Measurements from ENCODE around the gene LPP.

The LPP gene

GRCh38 chr3:188248036-188248561 is 94.1 kb downstream of the LPP start:
- DNase-seq (ENCODE audit: low read depth), result no peak

DNA sequence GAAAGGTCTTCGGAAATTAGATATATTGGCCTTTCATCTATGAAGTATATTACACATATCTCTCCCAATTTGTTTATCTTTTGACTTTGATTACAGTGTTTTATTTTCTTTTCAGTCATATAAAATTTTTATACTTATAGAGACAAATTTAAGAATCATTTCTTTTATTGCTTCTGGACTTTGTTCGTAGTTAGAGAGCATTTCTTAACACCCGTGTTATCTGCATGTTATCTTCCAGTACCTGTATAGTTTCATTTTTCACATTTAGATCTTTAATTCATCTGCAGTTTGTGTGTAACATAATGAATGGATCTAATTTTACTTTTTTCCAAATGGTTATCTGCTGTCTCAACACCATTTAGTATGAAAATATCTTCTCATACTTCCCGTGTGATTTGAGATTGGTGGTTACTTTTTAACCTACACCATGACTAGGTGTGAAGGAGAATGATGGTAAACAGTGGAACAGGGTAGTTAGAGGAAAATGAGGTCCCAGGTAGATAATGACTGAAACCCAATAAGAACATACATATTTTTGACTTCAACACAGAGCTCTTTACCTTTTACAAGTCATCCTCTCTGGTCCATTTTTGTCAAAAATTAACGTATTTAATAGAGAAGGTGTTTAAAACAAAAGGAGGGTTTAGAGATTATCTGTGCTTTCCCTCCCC is 99.3 kb downstream of the LPP start:
- DNase-seq (ENCODE audit: low read depth), result no peak

GRCh38 chr3:188253800-188254452 is 100.0 kb downstream of the LPP start:
- DNase-seq (ENCODE audit: low read depth), result no peak

DNA sequence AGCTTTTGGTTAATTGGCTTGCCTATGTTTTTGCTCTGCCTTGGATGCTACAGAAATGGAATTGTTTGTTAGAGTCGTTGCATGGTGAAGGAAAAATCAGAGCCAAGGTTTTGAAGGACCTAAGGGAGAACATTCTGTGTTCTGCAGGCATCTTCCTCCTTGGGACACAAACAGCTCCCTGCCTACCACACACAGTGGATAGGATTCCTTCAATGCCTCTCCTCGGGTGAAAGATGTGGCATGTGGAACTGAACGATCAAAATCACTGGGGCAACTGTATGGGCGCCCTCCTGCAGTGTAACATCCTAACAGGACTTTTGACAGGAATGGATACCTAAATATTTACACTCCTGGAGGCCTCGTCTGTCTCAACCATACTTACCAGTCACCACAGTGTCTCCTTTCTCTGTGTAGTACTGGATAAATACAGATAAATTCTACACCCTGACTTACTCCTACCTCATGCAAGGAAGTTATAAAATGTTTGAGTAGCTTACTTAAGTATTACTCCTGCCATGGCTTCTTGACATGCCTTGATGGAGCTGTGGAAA is 100.6 kb downstream of the LPP start:
- DNase-seq (ENCODE audit: low read depth), result no peak

GRCh38 chr3:188255190-188255589 is 101.2 kb downstream of the LPP start:
- no peak for DNase-seq (ENCODE audit: low read depth)

GRCh38 chr3:188256758-188257157 is 102.8 kb downstream of the LPP start:
- no peak for DNase-seq (ENCODE audit: low read depth)

DNA sequence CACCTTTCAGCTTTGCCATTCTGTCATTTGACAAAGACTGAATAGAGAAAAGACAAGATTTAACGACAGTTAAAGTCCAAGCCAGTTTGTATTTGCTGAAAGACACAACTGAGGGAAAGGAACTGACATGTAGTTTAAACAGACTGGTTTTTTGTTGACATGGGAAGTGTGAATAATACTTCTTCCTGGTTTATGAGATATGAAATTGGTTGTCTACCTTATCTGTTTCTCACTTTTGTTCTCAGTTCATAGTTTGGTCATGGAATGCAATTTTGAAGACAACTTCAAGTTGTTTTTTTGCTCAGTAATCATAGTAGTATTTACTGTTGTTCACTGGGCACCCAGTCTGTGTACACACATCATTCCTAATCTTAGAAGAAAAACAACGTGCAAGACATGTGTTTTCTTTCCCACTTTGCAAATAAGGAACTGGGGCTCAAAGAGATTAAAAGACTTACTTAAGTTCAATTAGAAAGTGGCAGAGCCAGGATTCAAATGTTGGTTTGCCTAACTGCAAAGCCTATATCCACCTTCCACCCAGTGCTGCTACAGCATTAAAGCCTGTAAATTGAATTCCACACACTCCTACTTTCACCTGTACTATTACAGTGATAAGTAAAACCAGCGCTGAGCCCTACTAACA is 103.5 kb downstream of the LPP start:
- DNase-seq (ENCODE audit: low read depth), result no peak

DNA sequence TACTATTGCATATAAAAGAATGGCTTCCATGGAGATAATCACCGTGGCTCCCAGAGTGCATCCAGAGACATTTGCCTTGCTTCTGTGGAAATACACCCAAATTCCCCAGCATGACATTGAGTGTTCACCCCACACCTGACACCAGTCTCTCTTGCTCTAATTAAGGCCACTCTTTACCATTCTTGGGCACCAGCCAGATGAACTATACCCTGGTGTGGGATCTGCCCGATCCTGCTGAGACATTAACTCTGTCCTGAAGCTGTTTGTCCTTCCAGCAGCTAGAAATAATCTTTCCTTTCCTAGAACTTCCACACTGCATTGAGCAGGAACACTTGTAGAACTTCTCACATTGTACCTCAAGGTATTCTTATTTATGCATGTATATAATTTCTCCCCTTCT is 105.2 kb downstream of the LPP start:
- DNase-seq (ENCODE audit: low read depth), result no peak

- no peak for DNase-seq (ENCODE audit: low read depth)
Measured at GRCh38 chr3:188259596-188259995, 105.6 kb downstream of the LPP start.

DNA sequence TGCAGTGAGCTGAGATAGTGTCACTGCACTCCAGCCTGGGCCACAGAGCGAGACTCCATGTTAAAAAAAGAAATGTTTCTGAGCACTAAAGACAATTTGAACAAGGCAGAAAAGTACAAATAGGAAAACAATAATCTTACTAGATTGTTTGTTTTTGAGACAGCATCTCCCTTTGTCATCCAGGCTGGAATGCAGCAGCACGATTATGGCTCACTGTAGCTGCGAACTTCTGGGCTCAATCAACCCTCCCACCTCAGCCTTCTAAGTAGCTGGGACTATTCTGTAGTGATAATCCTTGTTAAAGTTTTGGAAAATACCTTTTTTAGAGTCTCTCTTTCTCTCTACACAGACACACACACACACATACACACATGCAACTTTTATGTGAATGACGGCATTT is 107.1 kb downstream of the LPP start:
- DNase-seq (ENCODE audit: low read depth), result no peak

DNA sequence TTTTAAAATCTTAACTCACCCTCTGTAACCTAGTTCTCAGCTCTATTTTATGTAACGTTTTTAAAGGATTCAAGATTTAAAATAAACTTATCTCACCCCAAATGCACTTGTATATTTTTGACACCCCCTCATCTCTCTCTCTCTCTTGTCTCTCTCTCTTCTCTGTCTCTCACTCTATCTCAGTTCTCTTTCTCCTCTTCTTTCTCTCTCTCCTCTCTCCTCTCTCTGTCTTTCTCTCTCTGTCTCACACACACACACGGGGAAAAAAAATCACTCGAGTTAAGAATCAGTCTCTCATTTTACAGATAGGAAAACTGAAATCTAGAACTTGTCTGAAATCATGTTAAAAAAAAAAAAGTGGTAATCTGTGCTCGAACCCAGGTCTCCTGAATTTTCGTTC is 108.5 kb downstream of the LPP start:
- no peak for DNase-seq (ENCODE audit: low read depth)

DNA sequence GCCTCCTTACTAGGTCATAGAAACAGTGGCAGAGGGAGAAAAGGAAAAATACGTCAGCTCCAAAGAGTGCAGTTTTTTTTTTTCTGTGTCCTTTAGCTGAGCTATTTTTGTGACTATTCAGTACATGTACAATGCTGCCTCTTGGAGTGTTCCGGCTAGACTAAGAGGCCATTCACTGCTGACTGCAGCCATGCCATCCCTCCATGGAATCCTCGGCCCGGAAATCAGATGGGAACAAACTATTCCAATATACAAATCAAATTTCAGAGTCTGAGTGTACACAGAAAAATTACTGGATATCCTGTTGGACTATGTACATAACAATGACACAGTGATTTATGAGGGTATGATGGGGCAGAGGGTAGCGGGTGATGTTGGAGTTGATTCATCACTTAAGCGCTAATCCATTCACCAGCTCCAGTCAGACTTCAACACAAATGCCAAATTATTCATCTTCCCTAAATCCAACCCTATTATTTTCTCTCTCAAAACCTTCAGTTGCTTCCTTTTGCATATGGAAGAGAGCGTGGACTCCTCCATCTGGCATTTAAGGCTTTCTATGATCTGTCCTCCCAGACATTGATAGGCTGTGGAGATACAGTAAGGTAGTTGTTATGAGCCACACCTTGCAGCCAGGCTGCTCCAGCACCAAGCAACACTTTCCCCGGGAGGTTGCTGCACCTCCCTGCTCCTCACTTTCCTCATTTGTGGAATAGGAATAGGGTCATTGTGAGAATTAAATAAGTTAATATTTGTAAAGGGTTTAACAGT is 109.1 kb downstream of the LPP start:
- DNase-seq (ENCODE audit: low read depth), result no peak

GRCh38 chr3:188264226-188265207 is 110.6 kb downstream of the LPP start:
- no peak for DNase-seq (ENCODE audit: low read depth)

DNA sequence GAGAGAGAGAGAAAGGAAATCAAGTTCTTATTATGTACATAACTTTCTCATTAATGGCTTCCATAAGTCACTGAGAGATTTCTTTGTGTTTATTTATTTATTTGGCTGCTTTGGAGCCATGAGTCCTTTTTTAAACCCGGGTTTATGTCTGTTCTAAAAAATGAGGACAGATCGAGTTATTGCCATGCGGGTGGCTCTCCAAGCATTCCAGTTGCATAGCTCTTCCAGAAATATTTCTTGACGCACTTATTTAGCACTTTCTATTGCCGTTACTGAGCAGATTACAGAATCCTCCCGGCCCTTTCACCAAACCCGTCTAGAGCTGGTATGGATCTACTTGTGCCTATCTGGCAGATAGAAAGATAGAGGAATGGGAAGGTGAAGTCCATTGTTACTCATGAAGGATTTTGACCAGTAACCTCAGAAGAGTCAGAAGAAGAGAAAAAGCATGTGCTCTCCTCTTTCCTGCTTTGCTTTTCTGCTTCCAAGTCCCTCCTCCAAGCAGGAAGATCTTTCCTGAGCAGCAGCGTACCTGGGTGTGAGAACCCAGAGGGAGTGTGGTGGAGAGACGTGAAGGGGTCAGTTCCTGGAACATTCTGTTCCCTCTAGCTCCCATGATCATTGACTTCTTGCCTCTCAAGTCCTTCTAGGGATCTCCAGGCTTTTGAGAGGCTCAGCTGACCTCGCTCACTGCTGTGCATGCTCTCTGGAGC is 112.8 kb downstream of the LPP start:
- no peak for DNase-seq (ENCODE audit: low read depth)

DNA sequence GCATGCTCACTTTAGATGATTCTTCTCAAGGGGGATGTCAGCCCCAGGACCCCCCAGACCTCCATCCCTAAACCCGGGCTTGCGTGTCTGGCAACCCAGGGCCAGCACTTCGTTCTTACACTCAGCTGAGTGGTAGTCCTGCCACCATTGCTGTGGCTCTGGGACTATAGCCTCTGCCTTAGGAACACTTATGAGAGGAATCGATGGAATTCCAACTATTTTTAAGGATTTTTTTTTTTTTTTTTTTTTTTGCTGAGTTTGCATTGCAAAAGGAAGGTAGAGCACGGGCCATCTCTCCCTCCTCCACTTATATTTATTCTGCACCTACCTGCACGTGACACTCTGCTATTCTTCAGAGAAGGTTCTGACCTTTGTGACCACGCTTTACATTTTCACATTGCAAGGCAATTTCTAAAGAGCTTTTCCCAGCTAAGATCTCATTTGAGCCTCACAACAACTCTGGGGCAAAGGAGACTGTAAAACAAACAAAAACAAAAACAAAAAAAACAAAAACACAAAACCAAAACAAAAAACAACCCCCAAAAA is 113.9 kb downstream of the LPP start:
- no peak for DNase-seq (ENCODE audit: low read depth)

- DNase-seq (ENCODE audit: low read depth), result no peak
Measured at GRCh38 chr3:188268336-188268735, 114.4 kb downstream of the LPP start.

- DNase-seq (ENCODE audit: low read depth), result no peak
Measured at GRCh38 chr3:188269040-188269439, 115.1 kb downstream of the LPP start.

DNA sequence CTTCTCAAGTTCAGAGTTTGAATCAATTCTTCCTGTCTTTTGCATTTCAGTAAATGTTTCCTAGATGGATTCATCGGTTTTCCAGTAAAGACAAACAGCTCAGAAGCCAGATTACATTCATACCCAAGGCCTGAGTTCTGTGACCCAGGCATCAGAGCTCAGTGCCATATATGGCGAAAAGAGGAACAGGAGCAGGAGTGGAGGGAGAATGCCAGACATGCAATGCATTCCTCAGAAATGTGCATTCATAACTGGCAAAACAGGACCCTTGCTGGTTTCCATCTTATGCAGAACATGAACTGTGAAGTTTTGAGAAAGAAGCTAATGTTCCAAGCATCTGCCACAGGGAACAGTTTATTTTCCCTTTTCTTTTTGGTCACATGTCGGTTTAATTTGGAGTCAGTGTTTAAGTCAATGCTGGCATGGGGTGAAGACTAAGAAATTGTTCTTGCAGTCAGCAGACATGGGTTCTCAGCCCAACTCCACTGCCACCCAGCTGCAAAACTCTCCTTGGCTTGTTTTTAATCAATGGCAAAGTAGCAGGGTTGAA is 116.5 kb downstream of the LPP start:
- DNase-seq (ENCODE audit: low read depth), result no peak

DNA sequence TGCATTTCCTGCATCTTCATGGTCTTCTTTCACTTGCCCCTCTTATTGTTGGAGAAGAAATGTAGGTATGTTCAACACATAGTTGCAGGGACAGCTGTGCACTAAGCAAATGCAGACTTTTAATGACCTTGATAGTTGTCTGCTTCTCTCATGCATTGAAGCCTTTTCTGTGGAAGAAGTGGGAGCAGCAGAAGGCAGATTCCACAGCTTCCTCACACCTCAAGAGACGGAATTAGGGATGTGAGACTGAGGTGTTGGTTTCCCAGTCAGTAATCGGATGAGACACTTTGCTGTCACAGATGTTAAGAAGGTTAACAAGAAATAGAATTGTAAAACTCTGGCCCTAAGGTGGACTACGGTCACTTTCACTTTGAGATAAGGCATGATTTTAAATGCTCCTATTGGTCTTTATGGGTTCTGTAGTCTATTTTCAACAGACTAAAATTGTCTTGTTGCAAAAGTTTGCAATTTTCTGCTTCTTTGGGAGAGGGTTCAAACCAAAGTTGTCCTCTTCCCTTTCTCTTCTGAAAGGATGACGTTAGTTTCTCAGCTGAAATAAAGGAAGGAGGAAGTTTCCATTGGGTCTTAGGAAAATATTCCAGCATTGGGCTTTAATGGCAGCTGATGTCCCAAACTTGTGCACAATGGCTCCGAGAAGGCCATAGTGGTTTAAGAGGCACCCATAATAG is 117.4 kb downstream of the LPP start:
- no peak for DNase-seq (ENCODE audit: low read depth)
